NCI-H146 (cell line): ENCODE results near the gene TSKU.

Source experiments
- DNase-seq: peaks from one replicate; lab custom pipeline; 2025; lab: John Stamatoyannopoulos, UW

The TSKU gene, protein sequence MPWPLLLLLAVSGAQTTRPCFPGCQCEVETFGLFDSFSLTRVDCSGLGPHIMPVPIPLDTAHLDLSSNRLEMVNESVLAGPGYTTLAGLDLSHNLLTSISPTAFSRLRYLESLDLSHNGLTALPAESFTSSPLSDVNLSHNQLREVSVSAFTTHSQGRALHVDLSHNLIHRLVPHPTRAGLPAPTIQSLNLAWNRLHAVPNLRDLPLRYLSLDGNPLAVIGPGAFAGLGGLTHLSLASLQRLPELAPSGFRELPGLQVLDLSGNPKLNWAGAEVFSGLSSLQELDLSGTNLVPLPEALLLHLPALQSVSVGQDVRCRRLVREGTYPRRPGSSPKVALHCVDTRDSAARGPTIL

DNA sequence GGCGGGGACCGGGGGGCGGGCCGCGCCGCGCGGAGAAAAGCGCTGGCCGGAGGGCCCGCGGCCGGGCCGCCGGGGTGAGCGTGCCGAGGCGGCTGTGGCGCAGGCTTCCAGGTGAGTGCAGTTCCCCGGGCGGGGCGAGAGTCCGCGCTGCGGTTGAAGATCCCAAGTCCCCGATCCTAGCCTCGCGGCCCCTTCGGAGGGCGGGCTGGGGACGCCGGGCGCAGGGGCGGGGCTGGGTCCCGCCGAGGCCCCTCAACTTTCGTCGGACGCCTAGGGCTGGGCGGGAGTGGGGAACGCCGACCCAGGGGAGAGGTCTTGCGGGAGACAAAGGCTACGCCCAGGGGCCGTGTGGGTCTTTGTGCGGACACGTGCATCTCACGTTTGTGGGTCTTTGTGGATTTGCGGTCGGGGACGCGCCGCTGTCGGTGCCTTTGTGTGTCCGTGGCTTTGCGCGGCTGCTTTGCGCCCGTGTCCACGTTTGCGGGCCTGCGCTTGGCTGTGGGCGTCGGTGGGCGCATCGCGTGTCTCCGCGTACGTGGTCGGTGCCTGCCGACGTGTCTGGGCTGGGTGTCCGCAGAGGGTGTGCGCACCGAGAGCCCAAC lies at the start of gene TSKU:
TSKU (plus strand) TSS at position 63 of the 602 bp plus-strand sequence. CDS start 12,261 bp downstream, outside the sequence.
- peak; percentile 69 for DNase-seq

DNA sequence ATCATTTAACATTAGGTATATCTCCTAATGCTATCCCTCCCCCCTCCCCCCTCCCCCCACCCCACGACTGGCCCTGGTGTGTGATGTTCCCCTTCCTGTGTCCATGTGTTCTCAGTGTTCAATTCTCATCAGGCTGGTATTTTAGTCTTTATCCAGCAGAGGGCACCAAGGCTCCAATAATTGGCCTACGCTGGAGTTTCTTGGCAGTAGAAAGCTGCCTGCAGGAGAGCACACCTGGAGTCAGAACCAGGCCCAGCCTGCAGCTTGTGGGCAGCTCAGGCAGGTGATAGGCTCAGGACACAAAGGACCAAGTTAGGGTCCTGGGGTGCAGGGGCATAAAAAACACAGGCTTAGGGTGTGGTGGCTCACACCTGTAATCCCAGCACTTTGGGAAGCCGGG lies 49.2 kb upstream of the TSKU start:
- DNase-seq, result peak; percentile 80

DNA sequence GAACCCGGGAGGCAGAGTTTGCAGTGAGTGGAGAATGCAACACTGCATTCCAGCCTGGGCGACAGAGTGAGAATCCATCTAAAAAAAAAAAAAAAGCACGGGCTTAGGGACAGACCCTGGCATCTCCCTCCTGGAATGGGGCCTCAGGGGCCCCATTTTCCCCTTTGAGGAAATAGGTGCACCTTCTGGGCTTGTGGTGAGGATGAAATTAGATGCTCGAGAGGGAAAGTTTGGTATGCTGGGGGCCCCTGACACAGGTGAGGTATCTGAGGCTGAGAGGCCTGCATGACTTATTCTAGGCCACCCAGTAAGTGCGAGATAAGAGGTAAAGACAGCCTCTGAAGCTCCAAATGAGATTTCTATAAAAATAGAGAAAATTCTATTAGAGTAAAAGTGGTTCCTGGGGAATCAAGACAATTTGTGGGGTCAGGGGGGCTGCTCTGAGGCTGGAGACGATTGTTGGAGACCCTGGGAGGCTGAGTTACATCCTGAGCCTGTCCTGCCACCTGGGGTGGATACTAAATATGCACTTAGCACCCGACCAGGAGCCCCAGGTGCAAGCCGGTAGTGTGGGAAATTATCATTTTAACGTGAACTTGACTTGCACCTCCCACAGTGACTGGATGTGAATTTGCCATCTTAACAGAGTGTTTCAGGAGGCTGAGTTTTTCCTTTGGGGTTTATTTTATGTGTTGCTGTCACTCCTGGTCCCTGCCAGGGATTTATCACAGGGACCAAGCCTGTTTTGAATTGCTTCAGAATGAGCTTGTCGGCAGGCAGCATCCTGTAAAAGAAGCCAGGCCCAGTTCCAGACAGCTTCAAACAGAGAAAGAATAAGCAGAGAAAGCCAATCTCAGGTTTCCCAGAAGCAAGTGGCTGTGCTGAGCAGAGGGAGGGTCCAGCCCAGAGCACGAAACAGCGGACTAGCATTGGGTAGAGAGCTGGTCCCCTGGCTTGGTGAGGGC lies 48.4 kb upstream of the TSKU start:
- DNase-seq, result peak; percentile 25

DNA sequence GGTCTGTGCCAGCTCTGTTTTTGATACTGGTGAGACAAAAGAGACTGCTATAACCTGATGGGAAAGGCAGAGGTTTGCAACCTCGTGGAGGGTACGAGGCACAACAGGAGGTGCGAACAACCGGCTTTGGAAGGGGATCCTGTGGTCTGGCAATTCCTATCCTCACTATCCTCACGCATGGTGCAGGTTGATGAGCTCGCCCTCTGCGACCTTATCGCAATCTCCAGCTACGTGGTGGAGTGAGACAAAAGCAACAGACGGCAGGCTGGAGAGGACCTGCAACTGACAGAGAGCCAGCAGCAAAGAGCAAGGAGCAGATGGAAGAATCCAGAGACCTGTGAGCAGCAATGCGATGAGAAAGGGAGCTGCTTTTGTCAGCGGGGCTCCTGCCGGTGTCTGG lies 47.3 kb upstream of the TSKU start:
- no peak for DNase-seq

DNA sequence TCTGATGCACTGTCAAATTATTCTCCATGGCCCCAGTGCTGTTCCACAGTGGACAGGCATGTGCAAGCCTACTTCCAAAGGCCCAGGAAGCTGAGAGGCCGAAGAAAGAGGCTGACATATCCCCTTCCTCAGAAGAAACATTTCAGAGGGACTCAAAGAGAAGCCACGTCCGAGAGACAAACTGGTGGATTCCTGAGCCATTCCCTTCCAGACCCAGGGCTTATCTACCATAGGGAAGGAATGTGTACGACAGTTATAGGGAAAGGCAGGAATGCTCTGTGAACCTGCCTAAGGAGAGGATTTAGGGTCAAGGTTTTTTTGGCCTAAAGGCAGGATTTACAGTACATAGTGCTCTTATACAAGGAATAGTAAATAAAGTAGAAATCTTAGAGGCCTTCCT lies 46.9 kb upstream of the TSKU start:
- no peak for DNase-seq

DNA sequence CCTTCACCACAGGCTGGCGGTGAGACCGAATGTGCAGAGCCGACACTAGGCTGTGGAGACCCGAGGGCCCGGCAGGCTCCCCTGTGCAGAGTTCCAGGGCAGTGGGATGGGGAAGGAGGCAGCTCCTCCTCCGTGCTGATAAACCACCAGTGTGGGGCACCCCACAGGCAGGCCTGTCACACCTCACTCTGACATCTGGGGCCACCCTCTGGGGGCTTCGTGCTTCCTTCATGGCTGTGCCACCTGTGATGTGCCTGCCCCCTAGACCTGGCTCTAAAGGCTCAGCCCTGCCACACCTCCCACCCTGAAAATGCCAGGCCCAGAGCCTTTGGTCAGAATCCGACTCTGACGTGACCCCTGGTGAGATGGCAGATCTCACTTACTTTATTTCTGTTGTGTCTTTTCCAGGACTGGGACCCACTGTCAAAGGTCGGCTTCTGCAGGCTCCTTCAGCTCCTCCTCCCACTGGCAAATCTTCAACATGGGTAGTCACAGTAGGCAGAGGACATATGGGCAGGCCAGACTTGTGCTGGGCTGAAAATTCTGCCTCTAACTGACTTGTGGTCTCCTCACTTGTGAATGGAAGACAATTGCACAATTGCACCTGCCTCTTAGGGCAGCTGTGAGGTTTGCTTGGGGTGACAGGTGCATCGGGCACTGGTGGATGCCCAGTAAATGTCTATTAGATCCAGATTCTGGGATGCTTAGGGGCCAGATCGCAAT lies 46.2 kb upstream of the TSKU start:
- DNase-seq, result peak; percentile 66

DNA sequence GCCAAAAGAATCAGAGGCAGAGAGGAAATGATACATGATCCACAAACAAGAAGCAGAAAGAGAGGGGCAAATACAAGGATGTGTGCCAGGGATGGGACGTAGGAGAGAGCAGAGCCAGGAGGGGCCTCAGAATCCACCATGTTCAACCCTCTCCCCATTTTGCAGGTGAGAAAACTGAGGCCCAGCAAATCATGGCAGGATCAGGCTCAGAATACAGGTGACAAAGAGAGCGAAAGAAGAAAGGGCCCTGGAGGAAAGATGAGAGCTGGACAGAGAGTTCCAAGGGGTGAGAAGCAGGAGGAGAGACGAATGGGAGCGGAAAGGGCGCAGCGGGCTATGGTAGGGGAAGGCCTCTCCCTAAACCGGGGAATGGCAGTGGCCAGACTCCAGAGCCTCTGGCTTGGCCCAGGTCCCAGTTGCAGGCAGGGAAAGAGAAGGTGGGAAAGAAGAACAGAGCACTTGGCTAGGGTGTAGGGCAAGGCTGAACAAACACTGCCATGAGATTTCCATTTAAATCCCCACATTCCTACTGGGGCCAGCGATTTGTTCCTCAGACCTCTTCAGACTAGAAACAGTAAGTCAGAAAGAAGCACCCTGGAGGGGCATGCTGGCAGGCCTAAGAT lies 44.4 kb upstream of the TSKU start:
- DNase-seq, result no peak

DNA sequence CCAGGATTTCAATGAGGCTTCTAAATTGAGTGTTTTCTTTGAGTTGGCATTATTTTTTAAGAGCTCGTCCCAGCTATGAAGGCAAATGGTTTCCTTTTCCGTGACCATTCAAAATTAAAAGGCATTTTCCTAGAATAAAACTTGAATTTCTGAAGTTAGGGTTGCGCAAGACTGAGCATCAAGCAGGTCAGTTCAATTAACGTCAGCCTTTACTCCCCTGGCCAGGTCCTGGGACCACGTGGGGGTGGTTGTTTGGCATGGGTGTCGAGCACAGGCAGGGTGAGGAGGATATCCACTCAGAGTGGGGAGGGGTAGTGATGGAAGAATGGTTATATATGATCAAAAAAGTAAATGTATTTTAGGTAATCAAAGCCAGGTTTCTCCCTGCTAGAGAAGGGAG lies 43.4 kb upstream of the TSKU start:
- no peak for DNase-seq

DNA sequence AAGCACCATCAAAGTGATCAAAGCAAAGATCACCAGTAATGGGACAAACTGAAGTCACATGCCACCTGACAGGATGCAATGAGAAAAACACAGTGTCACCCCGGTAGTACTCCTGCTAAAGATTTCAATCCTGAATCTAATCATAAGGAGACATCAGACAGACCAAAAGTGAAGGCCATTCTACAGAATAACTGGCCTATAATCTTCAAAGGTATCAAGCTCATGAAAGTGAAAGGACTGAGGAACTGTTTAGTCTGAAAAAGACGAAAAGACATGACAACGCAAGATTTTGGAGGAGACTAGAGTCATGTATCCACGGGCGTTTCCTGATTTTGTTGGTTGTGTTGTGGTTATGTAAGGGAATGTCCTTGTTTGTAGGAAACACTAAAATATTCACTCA lies 42.4 kb upstream of the TSKU start:
- DNase-seq, result no peak

DNA sequence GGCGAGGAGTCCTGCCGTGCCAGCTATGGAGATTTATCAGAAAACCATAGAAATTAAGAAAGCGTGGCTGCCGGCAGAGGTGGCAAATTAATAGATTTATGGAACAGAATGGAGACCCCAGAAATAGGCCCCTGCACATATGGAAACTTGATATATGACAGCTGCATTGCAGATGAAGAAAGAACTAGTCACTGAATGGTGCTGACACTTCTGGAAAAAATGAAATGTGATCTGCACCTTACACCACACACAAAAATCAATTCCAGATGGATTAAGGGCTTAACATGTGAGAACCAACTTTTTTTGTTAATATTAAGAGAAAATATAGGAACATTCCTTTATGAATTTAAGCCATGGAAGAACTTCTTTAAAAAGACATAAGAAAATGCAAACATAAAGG lies 40.3 kb upstream of the TSKU start:
- DNase-seq, result no peak

DNA sequence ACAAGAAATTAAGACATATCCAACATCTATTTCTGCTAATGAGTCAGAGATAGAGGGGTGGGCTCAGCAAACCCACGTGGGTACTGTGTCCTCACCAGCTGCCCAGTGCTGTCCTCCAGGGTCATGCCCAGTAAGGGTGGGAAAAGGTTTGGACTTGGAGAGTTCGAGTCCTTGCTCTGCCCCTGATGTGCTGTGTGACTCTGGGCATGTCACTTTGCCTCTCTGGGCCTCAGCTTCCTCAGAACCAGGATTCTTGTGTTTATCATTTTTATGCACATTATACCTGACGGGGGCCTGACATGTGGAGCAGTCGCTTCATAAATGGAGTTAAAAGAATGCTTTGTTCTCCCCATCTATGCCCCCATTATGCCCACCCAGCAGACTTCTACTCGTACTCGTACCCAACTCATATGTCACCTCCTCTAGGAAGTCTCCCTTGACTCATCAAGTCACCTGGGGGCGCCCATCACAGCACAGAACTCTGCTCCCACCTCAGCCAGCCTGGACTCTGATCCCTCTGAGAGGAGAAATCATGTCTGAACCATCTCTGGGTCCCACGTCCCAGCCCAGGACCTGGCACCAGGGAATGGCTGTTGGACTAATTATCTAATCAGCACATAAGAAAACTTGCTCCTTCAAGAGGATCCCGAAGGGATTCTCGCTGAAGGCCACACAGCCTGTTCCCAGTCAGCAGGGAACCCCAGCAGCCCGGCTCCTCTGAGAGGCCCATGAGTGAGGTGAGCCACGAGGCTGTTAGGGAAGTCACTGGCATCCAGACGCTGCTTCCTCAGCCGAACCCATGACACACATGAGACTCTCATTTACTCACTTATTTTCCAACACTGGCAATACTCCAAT lies 38.7 kb upstream of the TSKU start:
- no peak for DNase-seq

DNA sequence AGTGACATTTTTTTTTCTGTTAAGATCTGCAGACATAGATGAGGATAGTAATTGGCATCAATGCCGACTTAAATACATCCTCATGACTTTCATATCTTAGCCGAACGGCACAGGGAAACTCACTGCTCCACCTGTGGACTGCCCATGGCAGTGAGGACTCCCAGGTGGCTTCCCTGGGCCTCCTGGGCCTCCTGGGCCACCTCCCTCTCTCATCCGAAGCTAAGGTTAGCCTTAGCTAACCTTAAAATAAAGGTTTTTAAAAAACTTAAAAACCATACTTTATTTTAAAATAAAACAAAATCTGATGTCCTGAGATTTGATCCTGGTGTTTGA lies 38.1 kb upstream of the TSKU start:
- DNase-seq, result no peak

DNA sequence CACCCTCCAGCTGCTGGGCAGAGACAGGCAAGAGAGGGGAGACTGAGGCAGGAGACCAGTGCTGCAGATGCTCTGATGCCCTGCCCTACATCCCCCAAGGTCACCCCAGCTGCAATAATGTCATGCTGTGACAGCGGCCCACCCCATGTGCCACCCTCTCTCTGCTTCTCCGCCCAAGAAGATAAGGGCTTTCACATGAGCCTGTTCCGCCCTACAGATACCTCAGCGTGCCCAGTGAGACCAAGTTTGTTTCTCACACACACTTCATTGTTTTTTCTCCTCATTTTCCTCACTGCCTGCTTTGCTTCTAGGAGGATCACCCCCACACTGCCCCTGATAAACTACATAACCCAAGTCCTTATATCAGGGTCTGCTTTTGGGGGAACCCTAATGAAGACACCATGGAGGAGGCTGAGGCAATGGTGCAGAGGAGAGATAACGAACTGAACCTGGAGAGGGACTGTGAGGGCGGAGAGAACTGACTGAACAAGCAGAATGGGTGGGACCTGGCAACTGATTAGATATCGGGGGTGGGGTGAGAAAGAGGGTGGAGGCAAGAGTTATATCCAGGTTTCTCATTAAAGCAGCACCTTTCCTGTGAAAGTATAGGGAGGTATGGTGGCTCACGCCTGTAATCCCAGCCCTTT lies 37.5 kb upstream of the TSKU start:
- DNase-seq, result no peak

DNA sequence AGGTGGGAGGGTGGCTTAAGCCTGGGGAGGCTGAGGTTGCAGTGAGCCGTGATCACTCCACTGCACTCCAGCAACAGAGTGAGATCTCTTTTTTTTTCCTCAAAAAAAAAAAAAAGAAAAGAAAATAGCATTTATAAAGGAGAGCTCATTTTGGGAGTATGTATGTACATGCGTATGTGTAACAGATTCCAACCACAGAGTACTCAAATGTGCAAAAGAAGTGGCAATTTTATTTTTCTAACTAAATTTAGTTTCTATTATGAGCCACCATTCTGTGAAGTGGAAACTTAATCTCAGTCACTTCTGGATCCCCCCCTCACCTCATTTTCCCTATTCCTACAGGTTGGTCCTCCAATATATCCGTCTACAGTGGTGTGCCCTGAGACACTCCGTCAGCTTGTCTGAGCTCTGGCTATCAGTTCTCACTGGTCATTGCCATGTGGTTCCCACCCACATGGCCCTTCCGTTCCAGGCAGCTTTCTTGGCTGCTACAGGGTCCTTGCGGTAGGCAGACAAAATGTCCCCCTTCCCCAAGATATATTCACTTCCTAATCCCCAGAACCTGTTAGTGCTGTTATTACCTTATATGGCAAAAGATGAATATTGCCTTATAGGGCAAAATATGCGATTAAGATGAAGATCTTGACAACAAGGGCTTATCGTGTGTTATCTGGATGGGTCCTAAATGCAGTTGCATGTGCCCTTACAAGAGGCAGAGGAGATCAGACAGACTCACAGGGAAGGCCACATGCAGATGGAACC lies 35.8 kb upstream of the TSKU start:
- DNase-seq, result no peak

DNA sequence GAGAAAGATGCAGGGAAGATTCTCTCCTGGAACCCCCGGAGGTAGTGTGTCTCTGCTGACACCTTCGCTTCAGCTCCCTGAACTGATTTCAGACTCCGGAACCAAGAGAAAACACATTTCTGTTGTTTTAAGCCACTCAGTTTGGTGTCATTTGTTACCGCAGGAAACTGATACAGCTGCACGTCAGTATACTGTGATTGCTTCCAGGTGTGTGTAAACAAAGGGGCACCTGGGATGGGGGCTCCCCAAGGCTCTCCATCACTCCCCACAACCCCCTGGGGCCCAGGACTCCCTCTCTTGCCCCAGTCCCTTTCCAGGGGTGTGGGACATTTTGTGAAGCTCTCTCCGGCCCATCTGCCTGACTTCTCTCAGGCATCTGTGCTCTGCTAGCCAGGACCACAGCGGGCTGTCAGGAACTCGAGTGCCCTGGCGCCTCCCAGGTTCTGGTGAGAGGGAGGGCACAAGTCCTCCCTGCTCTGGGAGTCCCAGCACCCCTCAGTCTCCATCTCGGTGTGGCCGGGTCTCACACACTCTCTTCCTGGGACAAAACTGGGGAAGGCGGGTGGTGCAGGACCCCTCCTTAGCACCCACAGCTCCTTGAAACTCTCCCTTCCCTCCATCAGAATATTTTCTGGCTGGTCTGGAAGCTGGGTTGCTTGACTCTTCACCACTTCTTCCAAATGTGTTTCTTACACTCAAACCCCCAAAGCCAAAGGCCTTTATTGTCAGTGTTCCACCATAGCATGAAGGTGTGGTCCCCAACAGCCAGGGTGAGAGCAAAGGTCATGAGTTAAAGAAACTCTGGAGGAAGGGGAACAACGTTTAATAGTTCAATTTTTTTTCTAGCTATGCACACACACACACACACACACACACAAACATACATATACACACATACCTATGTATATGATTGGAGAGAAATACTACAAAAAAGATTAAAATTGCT lies 35.0 kb upstream of the TSKU start:
- no peak for DNase-seq

DNA sequence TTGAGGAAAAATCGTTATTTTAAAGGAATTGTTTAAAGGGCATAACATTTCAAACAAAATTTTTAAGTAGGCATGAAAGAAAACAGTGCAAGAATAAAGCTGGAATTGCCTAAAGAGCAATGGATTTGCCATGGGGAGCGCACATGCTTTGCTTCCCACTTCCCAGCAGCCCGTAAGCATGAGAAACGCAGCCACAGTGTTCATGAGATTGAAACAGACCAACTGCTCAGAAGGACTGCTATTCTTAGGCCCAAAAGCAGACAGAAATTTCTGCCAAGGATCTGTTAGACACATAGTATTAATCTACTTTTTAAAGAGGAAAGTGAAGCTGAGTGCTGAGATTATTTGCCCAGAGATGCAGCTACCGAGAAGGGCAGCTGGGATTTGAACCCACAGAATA lies 34.2 kb upstream of the TSKU start:
- no peak for DNase-seq

DNA sequence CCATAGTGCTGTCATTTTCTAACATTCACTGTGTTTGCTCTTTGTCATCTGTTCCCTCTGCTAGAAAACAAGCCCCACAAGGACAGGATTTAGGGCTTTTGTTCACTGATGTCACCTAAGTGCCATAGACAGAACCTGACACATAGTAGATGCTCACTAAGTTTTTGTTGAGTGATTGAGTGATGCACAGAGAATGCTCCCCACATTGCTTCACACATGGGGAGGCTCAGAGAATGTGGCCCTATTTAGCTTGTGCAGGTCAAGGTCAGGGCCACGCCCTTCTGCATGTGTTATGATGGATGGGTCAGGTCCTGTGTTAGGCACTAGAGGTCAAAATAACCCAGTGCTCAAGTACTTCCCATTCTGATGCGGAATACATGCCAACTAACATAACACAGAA lies 33.1 kb upstream of the TSKU start:
- no peak for DNase-seq

DNA sequence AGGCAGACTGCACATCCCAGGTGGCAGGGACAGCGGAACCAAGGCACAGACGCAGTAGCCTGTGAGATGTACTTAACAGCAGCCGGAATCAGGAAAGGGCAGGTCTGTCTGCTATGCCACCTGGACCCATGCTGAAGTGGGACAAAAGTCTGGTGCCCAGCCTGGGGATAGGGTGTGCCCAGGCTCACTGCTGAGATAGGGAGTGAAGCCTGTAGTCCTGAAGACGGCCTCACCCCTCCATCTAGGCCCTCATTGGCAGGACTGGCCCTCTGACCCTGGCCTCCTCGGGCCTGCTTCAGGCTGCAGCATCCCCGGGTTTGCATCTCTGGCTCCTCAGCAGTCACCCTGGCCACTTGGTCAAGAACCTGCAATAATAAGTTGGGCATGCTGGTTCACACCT lies 32.4 kb upstream of the TSKU start:
- no peak for DNase-seq
